SHP77 treated with DMSO at 0.1 percent for 48 hours (cell line): Measurements from ENCODE around the gene CSNK1D.
A peak's percentile ranks its signal among the peaks of the same experiment; 100 is the strongest.

Experiments
- DNase-seq: peaks from one replicate; lab custom pipeline; 2025; lab: John Stamatoyannopoulos, UW

The CSNK1D gene

DNA sequence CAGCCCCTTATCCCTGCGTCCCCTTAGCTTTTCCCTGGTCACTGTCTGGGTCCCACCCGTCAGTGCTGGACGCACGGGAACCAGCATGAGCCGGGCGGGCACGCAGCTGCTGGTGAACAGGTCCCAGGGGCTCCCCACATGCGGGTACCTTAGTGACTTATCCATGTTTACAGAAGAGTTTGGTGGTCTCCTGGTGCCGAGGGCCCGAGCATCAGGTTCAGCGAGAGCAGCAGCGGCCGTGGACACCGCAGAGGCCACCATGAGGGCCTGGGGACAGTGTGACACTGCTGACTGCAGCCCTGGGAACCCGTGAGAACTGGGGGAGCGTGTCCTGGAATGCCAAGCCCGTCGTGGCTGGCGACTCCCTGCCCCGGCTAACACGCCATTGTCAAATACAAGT lies 37.4 kb upstream of the CSNK1D start:
- no peak for DNase-seq

DNA sequence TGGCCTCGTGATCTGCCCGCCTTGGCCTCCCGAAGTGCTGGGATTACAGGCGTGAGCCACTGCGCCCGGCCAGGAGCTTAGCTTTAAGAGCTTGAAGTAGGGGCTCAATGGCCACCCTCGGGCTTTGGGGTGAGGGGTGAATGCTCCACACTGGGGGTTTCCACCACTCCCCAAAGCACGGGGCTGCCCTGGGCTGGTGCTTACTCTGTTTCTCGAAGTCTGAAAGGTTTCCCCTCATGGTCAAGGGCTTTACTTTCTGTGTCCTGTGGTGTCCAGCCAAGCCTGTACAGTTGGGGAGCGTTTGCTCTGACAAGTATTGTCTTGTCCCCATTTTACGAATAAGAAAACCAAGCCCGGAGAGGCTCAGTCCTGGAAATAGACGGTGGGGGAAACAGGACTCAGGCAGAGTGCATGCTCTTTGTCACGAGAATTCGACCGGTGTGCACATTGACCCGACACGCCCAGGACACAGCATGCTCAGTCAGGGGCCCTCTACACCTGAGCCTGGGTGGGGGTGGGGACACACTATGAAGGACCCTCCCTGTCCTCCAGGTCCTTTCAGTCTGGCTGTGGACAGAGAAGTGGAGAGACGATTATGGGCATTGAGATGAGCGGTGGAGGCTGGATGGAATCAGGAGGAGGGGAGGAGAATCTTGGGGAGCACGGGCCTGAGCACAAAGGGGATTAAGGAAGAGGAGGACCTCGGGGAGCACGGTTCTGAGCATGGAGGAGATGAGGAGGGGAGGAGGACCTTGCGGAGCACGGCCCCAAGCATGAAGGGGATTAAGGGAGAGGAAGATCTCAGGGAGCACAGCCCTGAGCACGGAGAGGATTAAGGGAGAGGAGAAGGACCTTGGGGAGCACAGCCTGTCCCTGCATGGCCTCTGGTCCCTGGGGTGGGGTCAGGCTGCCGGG lies 36.4 kb upstream of the CSNK1D start:
- no peak for DNase-seq

DNA sequence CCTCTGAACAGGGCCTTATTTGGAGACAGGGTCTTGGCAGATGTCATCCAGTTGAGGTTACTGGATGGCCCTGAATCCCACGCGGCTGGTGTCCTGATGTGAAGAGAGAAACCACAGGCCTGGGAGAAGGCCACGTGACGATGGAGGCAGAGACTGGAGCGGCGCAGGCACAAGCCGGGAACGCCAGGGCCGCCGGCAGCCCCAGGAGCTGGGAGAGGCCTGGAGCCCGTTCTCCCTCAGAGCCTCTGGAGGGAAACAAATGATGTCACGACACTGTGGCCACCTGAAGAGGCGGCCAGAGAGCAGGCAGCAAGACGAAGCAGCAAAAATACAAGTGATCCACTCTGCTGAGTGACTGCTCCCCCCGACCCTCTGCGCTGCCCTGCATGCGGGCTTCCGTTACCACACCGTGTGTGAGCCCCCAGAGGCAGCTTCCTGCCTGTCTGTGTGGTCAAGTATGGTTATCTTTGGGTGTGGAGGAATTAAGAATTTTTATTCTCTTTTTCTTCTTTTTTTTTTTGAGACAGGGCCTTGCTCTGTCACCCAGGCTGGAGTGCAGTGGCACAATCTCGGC lies 32.3 kb upstream of the CSNK1D start:
- DNase-seq = no peak

DNA sequence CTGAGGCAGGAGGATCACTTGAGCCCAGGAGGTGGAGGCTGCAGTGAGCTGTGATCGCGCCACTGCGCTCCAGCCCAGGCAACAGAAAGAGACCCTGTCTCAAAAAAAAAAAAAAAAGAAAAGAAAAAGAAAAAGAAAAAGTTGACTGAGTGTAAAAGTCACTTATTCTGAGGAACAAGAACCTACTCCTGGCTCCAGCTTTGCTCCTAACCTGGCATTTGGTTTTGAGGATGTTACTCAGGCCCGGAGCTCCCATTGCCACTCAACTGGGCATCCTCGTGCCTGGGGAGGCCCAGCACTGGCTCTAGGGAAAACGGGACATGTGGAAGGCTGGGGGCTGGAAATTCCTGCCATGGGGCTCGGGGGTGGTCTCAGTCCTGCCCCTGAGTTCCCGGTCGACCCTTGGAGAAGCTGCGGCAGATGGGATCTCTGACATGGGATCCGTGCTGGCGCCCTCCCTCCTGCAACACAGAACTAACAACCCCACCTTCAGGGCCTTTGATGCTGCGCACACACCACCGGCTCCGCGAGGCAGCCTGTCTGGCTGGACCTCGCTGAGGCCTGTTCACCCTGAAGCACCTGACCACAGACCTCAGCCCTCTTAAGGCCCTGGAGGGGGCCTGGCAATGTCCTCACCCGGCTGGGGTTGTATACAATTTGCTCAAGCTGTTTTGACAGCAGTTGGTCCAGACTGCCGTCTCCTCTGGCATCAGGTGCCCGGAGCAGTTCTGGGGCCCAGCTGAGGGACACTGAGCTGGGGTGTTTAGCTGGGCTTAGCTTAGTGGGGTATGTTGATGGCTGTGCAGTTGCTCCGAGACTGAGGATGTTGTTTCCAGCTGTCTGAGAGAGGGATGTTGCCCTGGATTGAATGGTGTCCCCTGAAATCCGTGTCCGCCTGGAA lies 31.6 kb upstream of the CSNK1D start:
- DNase-seq = no peak

DNA sequence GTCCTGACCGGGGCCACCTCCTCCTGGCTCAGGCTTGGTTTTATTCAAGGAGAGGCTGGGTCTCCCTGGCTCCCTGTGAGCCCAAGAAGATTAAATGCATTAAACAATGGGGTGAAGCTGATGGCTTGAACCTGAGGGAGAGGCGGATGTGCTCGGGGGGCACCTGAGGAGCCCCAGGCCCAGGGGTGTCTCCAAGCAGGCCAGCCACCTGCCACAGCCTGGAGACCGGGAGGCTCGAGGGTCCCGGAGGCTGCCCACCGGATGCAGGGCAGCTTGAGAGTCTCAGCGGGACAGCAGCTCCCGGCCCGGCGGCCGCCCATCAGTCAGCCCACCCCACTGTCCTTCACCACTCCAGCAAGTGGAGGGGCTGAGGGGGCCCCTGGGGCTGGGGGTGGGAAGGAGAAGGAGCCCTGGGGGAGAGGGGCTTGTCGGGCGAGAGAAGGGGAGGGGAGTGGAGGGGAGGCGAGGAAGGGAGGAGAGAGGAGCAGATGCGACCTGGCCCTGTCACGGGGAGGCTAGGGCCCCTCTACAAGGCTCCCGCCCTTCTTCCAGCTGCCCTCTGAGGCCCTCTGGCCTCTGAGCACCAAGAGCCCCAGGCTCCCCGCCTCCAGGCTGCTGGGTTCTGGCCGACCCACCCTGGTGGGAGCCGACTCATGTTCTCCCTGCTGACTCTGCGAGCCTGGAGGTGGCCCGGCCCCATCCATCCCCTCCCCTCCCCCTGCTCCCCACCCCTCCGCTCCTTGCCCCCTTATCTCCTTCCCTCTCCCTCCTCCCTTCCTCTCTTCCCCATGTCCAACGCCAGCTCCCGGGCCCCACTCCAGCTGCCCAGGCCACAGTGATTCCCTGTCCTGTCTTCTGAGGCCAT lies 30.7 kb upstream of the CSNK1D start:
- DNase-seq = no peak

DNA sequence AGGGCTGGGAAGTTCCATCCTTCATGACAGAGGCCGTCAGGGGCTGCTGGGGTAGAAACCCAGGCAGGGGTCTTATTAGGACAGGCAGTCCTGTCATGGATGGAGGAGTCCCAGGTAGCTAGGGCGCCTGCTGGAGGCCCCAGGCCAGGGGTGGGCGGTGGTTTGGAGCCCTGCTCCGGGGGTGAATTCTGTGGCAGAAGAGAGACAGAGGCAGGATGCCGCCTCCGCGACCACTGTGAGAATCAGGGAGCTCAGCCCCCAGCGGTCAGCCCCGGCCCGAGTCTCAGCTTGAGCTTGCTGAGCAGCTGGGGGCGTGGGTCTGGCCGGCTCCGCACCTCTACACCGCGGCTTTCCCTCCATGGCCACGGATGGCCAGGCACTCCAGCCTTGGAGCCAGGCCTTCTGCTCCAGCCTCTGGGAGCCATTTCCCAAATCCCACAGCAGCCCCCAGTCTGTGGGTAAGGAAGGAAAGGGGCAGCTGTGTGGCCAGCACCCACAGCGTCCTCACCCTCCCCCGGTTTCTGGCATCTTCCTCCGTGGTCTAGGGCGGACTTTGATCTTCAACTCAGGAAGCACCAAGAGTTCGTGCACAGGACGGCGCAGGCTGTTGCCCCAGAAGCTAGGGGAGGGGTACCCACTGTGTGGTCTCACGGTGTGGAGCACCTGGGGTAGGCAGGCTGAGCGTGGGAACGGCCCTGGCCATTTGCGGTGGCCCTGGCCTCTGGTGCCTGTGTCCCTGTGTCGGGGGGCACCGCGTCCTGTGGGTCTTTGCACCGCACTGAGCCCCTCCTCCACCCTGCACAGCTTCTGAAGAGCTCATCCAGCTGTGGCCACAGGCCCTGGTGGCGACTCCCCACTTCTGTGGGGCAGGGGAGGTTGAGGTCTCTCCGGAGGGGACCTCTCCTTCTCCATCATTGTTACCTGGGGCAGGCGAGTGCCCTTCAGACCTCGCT lies 29.8 kb upstream of the CSNK1D start:
- DNase-seq = no peak

DNA sequence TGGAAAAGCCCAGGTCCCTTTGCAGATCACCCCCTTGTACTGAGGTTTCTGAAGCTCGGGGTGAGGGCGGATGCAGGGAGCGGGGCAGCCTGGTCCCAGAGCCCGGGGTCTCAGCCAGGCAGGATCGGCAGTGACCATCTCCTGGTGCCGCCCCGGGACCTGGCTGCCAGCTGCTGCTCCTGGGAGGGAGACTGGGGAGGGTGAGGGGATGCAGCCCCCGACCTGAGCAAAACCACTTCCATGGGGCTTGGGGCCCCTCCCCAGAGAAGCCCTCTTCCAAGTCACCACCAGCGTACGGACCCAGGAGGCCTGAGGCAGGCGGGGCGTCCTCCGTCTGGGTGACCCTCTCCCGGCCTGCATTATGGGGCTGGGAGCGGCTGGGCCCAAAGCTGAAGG lies 29.1 kb upstream of the CSNK1D start:
- no peak for DNase-seq

DNA sequence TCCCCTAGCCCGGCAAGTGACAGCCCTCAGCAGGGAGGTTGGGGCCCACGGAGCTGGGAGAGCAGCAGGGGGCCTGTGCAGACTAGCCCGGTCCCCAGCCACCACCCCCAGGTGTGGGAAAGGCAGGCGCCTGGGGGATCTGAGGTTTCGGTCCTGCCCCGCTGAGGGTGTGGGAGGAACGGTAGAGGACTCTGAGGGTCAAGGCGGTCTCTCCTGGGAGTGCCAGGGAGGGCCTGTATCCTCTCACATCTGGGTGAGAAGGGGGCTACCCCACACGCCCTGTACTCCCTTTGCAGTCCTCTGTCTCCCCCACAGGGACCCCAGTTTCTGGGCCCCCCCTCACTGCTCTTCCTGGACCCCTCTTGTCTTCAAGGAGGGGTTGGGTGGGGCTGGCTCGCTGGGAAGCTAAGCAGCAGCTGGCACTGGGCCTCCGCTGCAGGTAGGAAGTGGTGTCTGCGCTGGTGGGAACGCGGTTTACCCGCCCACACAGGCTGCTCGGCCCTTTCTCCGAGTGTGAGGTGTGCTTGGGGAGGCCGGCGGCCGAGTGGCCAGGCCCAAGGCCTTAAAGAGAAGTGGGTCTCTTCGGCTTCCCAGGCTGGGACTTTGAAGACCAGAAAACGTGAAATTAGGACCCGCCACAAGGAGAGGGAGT lies 28.5 kb upstream of the CSNK1D start:
- DNase-seq = no peak

DNA sequence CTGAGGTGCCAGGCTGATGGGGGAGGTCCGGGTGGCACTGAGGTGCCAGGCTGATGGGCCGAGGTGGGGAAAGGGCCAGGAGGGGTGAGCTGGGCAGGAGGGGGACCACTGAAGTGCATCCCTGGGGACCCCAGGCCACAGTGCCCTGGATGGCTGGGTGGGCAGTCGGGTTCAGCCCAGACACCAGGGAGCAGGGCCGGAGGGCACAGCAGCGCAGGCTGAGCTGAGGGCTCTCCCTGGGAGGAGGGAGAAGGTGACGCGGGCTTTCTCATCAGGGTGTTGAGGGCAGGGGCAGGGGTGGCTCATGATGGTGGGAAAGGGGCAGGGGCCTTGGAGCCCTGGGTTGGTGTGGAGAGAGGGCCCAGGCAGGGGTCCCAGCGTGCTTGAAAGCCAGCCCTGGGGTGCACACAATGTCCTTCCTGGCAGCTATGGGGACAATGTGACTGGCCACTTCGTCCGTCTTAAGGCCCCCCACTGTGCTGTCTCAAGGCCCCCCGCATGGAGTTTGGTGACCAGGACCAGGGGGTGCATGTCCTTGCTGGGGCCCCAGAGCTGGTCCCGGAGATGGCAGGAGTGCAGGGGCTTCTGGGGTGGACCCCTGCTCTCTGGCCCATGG lies 27.9 kb upstream of the CSNK1D start:
- DNase-seq = no peak

DNA sequence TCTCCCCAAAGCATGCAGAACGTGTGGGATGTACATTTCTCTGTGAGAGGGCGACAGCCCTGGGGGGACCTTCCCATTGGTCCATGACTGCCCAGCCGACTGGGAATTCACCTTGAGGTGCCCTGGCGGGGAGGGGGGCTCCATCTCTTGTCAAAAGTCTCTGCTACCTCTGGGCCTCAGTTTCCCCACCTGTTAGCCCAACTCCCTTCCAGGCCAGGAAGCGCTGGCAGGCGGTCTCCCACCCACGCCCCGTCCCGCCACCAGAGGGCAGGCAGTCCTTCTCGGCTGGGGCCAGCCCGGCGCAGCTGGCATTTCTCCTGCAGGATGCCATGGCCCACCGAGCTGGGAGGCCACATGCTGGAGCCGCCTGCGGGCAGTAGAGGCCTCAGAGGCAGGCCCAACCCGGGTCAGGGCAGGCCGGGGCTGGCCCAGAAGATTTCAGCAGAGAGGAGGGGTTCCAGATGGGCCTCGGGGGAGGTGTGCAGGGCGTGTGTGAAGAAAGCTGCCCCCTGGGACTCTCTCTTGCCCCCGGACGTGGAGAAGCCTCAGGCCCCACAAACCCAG lies 27.3 kb upstream of the CSNK1D start:
- peak; percentile 17 for DNase-seq

DNA sequence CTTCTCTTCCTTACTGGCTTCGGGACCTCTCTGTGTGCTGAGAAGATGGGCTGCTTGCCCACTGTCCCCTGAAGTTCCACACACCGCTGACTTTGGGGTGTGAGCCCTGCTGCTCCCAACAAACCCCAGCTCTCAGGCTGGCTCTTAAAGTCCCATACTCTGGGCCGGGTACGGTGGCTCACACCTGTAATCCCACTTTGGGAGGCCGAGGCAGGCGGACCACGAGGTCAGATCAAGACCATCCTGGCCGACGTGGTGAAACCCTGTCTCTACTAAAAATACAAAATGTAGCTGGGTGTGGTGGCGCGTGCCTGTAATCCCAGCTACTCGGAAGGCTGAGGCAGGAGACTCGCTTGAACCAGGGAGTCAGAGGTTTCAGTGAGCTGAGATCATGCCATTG lies 26.7 kb upstream of the CSNK1D start:
- no peak for DNase-seq

DNA sequence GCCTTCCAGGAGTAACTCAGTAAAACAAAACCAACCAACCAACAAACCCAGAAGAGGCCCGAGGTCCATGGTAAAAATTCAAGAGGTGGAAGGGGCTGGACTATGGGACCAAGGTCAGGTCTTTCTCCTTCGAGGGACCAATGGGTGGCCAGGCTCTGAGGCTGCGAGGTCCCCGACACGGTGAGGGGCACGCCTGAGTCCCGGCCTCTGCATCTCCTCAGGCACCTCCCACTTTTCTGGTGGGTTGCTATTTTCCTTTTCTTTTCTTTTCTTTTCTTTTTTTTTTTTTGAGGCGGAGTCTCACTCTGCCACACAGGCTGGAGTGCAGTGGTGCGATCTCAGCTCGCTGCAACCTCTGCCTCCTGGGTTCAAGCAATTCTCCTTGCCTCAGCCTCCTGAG lies 26.0 kb upstream of the CSNK1D start:
- DNase-seq = no peak

DNA sequence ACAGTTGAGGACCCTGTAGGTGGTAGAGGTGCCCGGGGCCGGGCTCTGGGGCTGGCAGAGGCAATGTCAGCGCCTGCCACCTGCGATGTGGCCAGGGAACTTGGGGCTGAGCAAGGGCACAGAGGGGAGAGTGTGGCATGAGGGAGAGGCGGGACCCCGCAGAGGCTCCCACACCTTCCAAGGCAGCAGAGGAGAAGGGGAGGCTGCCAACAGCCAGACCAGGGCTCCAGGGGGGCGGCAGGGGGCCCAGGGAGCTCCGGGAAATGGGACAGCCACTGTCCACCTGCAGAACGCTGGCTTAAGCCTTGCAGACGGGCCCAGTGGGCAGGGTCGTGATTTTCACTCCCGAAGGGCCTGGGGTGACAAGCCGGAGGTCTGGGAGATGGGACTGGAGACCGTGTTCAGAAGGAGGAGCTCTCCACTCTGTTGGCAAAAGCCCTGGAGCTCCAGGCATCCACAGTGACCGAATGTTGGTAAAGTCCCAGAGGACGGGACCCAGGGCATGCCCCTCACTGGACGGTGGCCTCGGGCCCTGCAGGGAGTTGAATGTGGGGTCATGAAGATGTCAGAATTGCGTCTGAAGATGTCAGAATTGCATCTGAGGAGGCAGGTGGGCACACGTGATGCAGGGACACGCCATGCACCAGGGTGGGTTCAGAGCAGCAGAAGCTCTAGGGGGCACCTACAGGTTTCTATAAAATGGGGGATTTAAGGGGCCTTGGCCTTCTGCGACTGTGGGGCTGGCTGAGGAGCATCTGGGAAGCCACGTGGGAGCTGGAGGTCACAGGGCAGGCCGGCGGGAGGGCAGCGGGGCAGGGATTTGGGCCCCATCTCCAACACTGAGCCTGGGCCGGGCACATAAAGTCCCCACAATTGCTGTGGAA lies 25.3 kb upstream of the CSNK1D start:
- no peak for DNase-seq

DNA sequence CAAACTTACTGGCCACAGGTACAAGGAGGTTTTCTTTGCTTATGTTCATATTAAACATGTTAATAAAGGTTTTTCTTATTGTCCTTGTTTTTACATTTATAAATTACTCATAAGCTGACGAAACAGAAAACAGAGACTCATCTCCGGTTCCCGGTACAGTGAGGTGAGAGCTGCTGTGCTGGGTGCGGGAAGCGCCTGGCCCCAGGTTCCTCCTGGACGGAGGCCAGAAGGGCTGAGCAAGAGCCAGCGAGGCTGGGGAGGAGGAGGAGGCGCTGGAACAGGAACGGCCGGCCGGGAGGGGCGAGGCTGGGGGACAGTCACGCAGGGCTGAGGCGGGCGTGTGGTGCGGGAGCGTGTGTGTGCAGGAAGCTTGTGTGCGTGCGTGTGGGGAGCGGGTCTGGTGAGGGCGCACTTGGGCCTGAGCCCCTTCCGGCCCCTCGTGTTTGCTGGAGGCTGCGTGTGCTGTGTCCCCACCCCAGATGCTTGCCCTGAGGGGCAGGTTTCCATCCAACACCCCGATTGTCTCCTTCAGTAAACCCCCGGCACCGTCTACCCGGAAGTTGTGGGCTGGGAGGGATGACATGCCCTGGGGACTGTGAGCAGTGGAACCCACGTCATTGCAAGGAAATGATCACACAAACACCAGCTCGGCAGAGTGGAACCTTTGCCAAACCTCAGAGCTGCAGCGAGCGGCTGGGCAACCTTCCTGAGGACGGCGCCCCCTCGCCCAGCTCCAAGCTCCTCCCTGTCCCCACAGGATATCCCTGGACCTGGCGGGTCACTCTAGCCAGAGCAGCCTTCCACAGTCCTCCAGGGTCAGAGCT lies 24.4 kb upstream of the CSNK1D start:
- DNase-seq = peak; percentile 63

DNA sequence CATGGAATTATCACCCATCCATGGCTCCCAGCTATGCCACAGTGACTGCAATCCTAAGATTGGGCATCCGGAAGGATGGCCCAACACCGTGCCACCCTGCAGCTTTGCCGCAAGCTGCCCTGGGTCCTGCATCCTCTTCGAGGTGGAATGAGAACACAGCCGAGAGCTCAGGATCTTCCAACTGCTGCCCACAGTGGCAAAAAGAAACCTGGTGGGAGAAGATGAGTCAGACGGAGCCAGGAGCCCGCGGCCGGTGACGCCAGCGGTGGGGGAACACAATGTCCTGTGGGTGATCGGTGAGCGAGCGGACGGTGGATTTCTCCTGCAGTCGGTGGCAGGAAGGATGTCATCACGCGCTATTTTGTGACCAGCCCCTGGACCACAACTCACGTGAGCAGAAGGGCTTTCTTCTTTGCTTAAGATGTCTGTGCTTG lies 23.8 kb upstream of the CSNK1D start:
- DNase-seq = peak; percentile 50

DNA sequence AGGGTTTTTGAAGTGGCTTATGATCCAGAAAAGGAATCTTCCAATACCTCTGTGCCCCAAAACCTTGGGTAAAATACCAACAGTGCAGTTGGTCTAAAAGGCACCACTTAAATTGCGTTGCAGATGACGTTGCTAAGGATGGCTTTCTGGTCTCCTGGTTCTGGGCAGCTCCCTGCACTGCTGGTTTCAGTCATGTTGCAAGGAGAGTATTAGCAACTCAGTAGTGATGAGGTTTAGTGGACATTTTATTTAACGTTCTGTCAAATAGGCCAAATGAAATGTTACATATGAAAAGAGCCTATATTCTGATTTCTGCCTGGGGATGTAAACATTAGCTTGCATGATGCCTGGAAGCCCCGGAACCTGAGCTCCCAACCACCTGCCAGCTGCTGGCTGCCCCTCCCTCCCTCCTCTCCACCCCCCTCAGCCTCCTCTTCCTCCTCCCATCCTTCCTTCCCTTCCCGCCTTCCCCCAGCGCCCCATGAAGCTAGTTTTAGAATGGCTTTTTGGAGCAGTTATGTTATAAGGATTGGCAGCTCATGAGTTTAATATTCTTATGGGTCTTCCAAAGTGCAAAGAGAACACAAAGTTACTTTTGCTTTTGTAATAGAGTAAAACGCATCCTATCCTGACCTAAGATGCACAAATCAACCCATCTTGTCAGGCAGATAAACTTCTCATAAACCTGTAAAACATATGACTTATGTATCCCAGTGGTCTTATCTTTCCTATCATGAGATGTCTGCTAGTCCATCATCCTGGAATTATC lies 23.2 kb upstream of the CSNK1D start:
- no peak for DNase-seq

DNA sequence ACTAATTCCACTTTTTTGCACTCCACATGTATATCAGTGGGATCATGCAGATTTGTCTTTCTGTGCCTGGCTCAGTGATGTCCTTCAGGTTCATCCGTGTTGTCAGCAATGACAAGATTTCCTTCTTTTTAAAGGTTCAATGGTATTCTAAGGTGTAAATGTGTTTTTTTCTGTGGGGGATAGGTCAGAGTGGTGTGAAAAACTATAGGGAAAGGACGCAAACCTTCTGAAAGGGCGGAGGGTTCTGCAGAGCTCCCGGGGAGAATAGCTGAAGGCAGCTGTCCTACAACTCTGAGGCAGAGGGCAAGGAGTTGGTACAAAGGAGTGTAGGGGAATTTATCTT lies 21.9 kb upstream of the CSNK1D start:
- DNase-seq = no peak
